Measurements from ENCODE around the gene RBCK1.
"Not testable (repeated sequence)": the region's sequence is repeated elsewhere in the genome, so short reads cannot be mapped to it uniquely, and the experiment has no call there.

RBCK1 gene

DNA sequence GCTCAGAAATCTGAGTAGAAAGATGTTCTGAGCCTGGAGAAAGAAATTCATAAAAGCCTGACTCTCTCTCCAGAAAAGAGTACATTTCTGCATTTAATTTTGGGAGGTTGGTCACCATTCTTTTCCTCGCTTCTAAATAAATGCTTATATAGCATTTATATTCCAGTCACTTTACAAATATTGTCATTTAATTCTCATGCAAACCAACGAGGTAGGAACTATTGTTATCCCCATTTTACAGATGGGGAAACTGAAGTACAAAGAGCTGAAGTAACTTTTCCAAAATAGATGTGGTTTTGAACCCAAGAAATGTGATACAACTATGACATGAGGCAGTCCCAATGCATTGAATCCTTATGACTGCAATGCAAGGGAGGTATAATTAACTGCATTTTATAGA, 32.0 kb upstream of the RBCK1 start:
- no peak for DNase-seq (ENCODE audit: low read depth in 2 of 2)

DNA sequence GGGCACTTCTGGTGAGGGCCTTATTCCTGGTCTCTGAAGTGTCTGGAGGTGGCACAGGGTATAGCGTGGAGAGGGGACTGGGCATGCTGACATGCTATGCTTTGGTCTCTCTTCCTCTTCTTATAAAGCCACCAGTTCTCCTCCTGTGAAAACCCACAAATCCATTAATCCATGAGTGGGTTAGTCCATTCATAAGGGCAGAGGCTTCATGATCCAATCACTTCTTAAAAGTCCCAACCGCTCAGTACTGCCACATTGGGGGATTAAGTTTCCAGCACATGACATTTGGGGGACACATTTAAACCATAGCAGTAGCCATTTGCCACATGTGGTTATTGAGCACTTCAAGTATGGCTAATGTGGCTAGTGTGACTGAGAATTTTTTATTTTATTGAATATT, 31.3 kb upstream of the RBCK1 start:
- no peak for DNase-seq (ENCODE audit: low read depth in 2 of 2)

DNA sequence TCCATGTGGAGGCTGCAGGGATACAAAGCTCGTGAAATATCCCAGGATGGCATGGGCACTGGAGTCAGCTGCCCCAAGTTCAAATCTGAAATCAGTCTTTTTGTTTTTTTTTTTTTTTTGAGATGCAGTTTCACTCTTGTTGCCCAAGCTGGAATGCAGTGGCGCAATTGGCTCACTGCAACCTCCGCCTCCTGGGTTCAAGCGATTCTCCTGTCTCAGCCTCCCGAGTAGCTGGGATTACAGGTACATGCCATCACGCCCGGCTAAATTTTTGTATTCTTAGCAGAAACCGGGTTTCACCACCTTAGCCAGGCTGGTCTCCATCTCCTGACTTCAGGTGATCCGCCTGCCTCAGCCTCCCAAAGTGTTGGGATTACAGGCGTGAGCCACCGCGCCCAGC, 30.5 kb upstream of the RBCK1 start:
- DNase-seq (ENCODE audit: low read depth in 2 of 2): not testable (repeated sequence)

DNA sequence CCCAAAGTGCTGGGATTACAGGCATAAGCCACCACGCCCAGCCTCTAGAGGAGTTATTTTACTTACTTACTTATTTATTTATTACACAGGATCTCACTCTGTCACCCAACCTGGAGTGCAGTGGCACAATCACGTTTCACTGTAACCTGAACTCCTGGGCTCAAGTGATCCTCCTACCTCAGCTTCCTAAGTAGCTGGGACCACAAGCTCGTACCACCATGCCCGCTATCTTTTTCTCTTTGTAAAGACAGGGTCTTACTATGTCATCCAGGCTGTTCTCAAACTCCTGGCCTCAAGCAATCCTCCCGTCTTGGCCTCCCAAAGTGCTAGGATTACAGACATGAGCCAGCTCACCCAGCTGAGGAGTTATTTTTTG, 29.1 kb upstream of the RBCK1 start:
- DNase-seq (ENCODE audit: low read depth in 2 of 2): no peak

DNA sequence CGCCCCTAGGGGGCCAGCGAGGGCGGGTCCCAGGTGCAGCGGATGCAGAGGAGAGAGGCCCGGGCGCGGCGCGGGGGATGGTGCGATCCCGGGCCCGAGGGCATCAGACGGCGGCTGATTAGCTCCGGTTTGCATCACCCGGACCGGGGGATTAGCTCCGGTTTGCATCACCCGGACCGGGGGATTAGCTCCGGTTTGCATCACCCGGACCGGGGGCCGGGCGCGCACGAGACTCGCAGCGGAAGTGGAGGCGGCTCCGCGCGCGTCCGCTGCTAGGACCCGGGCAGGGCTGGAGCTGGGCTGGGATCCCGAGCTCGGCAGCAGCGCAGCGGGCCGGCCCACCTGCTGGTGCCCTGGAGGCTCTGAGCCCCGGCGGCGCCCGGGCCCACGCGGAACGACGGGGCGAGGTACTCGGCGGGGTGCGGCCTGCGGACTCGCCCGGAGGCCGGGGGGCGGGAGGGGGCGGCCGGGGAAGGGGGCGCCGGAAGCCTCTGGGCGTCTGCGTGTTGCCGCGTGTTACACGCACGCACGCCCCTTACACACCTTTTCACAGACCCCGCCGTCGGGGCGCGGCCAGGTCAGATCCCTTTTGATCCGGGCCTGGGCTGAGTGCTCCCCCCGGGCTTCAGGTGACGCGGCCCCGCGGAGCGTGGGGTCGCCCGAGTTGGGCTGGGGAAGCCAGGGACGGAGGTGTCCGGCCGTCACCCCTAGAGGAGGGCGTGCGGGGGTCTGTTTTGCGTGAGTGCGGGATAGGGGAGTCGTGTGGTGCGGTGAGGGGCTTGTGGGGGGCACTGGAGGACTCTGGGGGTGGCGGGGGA, 27.1 kb upstream of the RBCK1 start:
- peak; percentile 14 to 30 for DNase-seq (ENCODE audit: low read depth in 2 of 2)

DNA sequence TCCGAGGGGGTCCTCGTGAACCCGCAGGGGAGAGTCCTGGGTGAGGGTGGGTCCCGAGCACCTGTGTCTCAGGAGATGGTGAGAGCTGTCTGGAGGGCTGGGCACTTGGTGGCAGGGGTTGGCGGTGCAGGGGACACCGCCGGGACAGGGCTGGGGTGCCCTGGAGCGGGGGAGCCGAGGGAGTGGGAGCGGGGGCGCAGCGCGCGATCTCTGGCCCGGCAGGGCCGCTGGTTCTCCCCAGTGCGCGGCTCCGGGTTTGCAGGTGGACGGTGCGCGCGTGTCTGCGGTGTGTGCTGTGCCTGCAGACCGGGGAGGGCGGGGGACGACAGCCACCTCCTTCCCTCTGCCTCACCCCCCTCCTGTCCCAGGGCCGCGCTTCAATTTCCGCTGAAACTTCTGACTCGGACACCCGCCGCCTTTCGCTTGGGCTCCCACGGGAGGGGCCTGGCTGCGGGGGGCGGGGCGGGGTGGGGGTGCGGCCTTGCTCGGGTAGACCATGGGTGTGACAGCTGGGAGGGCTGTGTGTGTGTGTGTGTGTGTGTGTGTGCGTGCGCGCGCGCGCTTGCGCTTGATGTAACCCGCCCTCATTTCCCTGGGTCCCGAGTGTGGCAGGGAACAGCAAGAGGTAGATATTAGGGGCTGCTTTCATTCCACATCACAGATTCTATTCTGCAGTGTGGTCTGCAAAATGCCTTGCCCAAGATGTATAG, 26.4 kb upstream of the RBCK1 start:
- peak; percentile 42 to 48 for DNase-seq (ENCODE audit: low read depth in 2 of 2)

DNA sequence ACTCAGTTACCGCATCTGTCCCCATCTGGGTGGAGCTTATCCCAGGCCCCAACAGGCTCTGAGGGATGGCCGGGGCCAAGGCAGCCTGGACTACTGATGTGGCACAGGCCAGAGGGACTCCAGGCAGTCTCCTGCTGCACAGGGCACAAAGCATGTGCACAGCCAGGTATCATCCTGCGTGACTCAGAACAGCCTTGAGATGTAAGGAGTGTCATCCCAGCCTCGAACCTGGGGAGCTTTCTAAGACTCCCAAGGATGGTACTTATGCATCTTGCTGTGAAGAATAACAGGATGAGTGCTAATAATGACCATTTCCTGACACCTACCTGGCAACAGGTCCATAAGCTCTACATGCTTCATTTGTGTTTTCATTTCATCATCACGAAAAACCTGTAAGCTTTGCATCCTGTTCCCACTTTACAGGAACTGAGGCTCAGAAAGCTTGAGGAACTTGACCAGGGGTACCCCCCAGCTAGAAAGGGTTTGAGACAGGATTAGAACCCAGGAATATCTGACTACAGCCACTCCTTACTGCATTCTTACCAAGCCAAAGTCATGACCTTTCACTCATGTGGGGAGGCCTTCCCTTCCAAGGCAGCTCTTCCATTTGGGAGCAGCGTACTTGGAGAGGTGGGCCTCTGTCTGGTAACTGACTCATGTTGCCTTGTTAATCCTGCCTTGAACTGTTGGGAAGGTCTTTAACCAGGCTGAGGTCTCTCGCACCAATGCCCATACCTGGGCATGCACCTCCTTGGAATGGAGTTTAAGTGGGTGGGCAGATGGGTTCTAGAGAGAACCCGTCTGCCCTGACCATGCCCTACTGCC, 25.6 kb upstream of the RBCK1 start:
- no peak for DNase-seq (ENCODE audit: low read depth in 2 of 2)

DNA sequence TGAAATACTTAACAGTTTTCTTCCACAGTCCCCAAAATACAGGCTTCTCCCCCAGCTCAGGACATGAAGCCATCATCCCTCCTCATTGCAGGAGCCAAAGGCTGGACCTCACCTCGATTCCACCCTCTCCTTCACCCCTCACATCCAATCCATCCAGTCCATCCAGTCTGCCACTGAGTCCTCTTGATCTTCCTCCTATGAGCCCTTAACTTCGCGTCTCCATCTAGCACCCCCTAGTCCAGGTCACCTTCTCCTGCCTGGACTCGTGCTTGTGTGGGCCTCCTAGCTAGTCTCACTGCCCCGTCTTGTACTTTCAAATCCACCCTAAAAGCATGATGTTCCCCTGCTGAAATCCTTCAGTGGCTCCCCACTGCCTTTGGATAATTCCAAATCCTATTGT, 24.2 kb upstream of the RBCK1 start:
- DNase-seq (ENCODE audit: low read depth in 2 of 2): no peak

DNA sequence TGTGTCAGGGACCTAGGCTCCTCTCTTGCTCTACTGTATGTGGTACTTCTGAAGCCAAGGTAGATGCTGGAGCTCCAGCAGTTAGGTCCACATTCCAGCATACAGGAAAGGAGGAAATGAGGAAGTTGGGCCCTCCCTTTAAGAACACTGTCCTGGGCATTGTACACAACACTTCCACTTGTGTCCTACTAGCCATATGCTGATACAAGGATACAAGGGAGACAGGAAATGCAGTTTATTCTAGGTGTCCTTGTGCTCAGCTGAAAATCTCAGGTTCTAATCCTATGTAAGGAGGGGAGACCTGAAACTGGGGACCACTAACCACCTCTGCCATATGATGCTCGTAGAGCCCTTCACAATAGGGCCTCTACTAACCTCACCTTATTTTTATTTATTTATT, 23.4 kb upstream of the RBCK1 start:
- DNase-seq (ENCODE audit: low read depth in 2 of 2): no peak

DNA sequence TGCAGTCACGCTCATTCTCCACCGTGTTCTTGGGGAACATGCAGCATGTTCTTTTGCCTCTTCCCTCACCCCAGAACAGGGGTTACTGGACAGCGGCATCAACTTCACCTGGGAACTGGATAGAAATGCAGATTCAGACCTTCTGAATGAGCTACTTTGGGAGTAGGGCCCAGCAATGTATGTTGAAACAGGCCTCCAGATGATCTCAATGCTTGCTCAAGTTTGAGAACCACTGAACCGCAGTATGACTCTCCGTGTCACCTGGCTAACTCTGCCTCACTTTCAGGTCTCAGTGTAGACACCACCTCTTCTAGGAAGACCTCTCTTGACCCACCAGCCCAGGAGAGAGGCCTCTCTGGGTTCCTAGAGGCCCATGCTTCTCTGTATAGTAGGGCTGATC, 22.7 kb upstream of the RBCK1 start:
- no peak for DNase-seq (ENCODE audit: low read depth in 2 of 2)

DNA sequence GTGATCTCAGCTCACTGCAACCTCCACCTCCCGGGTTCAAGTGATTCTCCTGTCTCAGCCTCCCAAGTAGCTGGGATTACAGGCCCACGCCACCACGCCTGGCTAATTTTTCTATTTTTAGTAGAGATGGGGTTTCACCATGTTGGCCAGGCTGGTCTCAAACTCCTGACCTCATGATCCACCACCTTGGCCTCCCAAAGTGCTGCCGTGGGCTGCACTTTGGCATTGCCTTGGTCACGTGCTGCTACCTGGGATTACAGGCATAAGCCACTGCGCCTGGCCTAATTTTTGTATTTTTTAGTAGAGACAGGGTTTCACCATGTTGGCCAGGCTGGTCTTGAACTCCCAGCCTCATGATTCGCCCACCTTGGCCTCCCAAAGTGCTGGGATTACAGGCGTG, 21.5 kb upstream of the RBCK1 start:
- not testable (repeated sequence) for DNase-seq (ENCODE audit: low read depth in 2 of 2)

DNA sequence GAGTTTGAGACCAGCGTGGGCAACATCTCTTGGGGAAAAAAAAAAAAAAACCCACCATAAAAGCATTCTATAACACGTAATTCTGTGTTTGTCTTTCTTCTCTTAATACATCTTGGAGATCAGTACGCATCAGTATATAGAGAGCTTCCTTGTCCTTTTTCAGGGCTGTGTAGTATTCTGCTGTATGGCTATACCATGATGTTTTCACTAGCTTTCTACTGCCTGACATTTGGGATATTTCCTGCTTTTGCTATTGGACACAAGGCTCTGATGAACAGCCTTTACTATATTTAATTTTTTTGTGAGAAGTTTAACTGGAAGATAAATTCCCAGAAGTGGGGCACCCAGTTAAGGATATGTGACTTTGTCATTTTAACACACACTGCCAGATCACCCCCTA, 20.6 kb upstream of the RBCK1 start:
- DNase-seq (ENCODE audit: low read depth in 2 of 2): no peak

DNA sequence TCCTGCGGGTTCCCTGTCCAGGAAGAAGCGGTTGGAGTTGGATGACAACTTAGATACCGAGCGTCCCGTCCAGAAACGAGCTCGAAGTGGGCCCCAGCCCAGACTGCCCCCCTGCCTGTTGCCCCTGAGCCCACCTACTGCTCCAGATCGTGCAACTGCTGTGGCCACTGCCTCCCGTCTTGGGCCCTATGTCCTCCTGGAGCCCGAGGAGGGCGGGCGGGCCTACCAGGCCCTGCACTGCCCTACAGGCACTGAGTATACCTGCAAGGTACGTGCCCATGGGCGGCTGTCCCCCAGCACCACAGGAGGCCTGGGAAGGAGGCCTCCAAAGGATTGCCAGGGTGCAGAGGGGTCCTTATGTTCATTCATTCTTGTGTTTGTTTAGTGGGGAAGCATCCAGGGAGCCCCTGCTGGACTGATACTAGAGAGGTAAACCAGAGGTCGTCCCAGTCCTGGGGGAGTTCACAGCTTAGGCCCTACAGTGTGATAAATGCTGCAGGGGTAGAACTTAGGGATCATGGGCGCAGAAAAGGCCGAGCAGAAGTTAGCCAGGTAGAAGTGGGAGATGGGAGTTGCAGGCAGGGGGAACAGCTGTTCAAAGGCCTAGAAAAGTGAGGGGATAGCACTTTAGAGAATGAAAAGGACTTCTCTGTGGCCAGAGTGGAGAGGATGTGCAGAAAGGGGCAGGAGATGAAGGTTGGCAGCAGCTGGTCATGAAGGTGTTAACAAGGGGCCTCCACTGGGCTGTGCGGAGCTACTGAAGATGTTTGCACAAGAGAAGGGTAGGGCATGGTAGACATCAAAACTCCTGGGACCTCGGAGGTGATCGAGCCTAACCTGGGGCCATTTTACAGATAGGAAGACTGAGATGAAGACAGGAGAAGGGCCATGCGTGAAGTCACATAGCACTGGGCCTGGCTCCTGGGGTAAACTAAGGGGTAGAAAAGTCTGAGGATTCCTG, 19.8 kb upstream of the RBCK1 start:
- DNase-seq (ENCODE audit: low read depth in 2 of 2): no peak

DNA sequence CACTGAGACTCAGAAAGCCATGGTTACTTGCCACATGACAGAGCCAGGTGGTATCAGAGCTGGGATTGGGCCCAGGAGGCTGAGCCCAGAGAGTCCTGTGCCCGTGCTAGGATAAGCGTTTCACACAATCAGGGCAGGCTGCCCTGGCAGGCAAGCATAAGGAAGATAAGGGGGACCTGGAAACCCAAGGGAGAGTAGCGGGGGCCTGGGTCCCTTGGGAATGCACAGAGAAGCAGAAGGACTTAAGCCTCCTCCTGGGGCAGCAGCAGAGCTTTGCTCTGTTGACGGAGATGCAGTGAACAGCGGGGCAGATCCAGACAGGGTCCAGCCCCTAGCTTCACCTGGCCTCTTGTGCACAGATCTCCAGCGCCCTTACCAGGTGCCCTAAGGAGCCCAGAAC, 18.9 kb upstream of the RBCK1 start:
- DNase-seq (ENCODE audit: low read depth in 2 of 2): no peak

DNA sequence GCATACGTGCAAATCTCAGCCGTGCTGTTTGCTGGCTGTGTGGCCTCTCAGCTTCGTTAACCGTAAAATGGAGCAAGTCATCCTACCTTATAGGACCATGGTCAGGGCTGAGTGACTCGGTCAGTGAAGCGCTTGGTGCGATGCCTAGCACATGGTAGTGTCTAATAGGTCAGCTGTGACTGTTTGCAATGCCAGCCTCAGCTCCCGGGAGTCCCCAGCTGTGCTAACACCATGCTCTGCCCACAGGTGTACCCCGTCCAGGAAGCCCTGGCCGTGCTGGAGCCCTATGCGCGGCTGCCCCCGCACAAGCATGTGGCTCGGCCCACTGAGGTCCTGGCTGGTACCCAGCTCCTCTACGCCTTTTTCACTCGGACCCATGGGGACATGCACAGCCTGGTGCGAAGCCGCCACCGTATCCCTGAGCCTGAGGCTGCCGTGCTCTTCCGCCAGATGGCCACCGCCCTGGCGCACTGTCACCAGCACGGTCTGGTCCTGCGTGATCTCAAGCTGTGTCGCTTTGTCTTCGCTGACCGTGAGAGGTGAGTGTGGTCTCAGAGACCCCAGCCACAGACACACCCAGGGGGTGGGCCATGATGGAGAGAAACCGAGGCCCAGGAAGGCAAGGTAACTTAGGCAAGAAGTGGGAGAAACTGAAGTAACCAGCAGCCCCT, 16.9 kb upstream of the RBCK1 start:
- no peak for DNase-seq (ENCODE audit: low read depth in 2 of 2)

DNA sequence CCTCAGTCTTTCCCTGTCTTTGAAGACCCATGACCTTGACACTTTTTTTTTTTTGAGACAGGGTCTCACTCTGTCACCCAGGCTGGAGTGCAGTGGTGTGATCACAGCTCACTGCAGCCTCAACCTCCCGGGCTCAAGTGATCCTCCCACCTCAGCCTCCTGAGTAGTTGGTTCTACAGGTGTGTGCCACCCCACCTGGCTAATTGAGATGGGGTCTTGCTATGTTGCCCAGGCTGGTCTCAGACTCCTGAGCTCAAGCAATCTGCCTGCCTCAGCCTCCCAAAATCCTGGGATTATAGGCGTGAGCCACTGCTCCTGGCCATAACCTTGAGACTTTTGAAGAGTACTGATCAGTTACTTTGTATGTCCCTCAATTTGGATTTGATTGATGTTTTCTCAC, 14.8 kb upstream of the RBCK1 start:
- not testable (repeated sequence) for DNase-seq (ENCODE audit: low read depth in 2 of 2)

DNA sequence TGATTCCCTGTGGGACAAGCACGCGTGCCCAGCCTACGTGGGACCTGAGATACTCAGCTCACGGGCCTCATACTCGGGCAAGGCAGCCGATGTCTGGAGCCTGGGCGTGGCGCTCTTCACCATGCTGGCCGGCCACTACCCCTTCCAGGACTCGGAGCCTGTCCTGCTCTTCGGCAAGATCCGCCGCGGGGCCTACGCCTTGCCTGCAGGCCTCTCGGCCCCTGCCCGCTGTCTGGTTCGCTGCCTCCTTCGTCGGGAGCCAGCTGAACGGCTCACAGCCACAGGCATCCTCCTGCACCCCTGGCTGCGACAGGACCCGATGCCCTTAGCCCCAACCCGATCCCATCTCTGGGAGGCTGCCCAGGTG, 11.9 kb upstream of the RBCK1 start:
- DNase-seq (ENCODE audit: low read depth in 2 of 2): no peak

DNA sequence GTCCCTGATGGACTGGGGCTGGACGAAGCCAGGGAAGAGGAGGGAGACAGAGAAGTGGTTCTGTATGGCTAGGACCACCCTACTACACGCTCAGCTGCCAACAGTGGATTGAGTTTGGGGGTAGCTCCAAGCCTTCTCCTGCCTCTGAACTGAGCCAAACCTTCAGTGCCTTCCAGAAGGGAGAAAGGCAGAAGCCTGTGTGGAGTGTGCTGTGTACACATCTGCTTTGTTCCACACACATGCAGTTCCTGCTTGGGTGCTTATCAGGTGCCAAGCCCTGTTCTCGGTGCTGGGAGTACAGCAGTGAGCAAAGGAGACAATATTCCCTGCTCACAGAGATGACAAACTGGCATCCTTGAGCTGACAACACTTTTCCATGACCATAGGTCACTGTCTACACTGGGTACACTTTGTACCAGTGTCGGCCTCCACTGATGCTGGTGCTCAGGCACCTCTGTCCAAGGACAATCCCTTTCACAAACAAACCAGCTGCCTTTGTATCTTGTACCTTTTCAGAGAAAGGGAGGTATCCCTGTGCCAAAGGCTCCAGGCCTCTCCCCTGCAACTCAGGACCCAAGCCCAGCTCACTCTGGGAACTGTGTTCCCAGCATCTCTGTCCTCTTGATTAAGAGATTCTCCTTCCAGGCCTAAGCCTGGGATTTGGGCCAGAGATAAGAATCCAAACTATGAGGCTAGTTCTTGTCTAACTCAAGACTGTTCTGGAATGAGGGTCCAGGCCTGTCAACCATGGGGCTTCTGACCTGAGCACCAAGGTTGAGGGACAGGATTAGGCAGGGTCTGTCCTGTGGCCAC, 11.3 kb upstream of the RBCK1 start:
- no peak for DNase-seq (ENCODE audit: low read depth in 2 of 2)

DNA sequence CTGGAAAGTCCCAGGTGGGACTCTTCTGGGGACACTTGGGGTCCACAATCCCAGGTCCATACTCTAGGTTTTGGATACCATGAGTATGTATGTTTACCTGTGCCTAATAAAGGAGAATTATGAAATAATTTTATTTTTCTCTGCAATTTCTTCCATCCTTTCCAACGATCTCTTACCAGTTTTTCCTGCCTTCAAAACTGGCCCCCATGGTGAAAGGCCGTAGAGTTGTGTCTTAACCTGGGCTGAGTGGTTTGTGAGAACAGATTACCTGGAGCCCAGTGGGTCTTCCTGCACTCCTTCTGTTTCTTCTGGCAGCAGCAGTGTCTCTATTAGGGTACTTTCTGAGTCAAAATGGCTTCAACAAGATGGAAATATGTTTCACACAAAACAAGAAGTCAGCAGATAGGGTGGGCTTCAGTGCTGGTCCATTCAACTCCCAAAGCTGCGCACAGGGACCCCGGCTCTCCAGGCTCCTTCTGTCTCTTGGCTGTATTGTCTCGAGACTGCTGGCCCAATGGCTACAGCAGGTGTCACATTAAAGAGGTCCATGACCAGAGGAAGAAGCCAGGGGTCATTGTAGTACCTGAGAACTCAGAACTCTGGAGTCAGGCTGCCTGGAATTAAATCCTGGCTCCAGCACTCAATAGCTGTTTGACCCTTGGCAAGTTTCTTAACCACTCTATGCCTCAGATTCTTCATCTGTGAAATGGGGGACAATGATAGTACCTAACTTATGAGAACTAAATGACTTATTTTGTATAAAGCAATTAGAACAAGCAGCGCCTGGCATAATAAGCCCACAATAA, 10.5 kb upstream of the RBCK1 start:
- no peak for DNase-seq (ENCODE audit: low read depth in 2 of 2)
